HepG2 (cell line): ENCODE measurements around the gene FAM209B. TPM values are rescaled to one million over a fixed set of nuclear protein-coding genes. Genes with fewer than 3 reads are reported as not detected.

Experiments
- ATAC-seq: fragments of 200-7000 bp; cut with Tn5 transposase; 3 replicates; pipeline ENCODE4 v1.9.1; 2020; ENCODE audit warnings: mild to moderate bottlenecking, moderate library complexity
- BruUV-seq: library from RNA; stranded (reverse); fragments of 400-500 nt; replicated peaks from 2 replicates; lab custom pipeline; 2021; lab: Mats Ljungman, UMichigan
- CTCF ChIA-PET: fragments of 300-600 bp; formaldehyde crosslinking; extraction: SDS; loops from one replicate; lab custom pipeline; 2021; ENCODE audit warnings: low total read pairs, inconsistent platforms, low intra/inter-chr PET ratio; lab: Yijun Ruan, JAX
- POLR2A ChIA-PET: fragments of 350-600 bp; sonication (Branson Sonifier 250); formaldehyde crosslinking; loops from one replicate; lab custom pipeline; 2020; ENCODE audit warnings: antibody characterized with exemption, inconsistent platforms; lab: Yijun Ruan, JAX
- DNase-seq: peaks from one replicate; pipeline ENCODE4 v3.0.0-alpha.2; 2015; ENCODE audit warnings: low spot score
- FAIRE-seq: peaks from 3 replicates; lab custom pipeline; 2011; peaks lifted over from hg19 to GRCh38; lab: Jason Lieb, UNC
- H2AFZ ChIP-seq: one replicate; pipeline ENCODE4 v1.6.1; 2011; ENCODE audit warnings: low read length, inconsistent platforms
- H3K27ac ChIP-seq: fragments of 300-600 bp; 3 replicates; pipeline ENCODE4 v1.8.0; 2011; ENCODE audit warnings: mixed run types, mild to moderate bottlenecking, mixed read lengths, low read length, inconsistent platforms; ENCODE audit not compliant: insufficient read depth; ENCODE audit errors: extremely low read length
- H3K27me3 ChIP-seq, 2 experiments: fragments of 200-600 bp in 1 of 2; 2 replicates in 1 of 2; 3 replicates in 1 of 2; pipeline versions ENCODE4 v1.6.0 to v1.8.0; 2011; ENCODE audit warnings: low read length in 2 of 2, mild to moderate bottlenecking in 2 of 2, moderate library complexity in 2 of 2, inconsistent platforms in 1 of 2; ENCODE audit not compliant: insufficient read depth in 2 of 2, control insufficient read depth in 1 of 2
- H3K36me3 ChIP-seq, 2 experiments: fragments of 200-600 bp in 1 of 2; replicated peaks in 1 of 2; 2 replicates in 1 of 2; 3 replicates in 1 of 2; pipeline versions ENCODE4 v1.5.1 to v1.8.0; 2011; ENCODE audit warnings: low read length in 2 of 2, inconsistent platforms in 1 of 2; ENCODE audit not compliant: insufficient read depth in 2 of 2, control insufficient read depth in 1 of 2
- H3K4me1 ChIP-seq: 2 replicates; pipeline ENCODE4 v1.5.1; 2012; ENCODE audit warnings: low read length, inconsistent platforms; ENCODE audit not compliant: insufficient read depth
- H3K4me2 ChIP-seq: 2 replicates; pipeline ENCODE4 v1.6.0; 2011; ENCODE audit warnings: low read depth, low read length, inconsistent platforms
- H3K4me3 ChIP-seq, 3 experiments: fragments of 200-600 bp in 1 of 3; sonication (generic), shearing (Covaris generic) in 1 of 3; replicated peaks in 1 of 3; 2 replicates each; pipeline ENCODE4 v1.5.1; 2011 to 2016; ENCODE audit warnings: low read length in 3 of 3, inconsistent platforms in 2 of 3, low read depth in 2 of 3, mild to moderate bottlenecking in 2 of 3, control low read depth in 1 of 3, mixed read lengths in 1 of 3; ENCODE audit not compliant: insufficient read depth in 1 of 3
- H3K79me2 ChIP-seq: one replicate; pipeline ENCODE4 v1.6.1; 2011; ENCODE audit warnings: low read length, inconsistent platforms; ENCODE audit not compliant: insufficient read depth
- H3K9ac ChIP-seq: 2 replicates; pipeline ENCODE4 v1.6.0; 2011; ENCODE audit warnings: mild to moderate bottlenecking, low read depth, low read length, inconsistent platforms; ENCODE audit not compliant: insufficient read depth
- H3K9me3 ChIP-seq: 2 replicates; pipeline ENCODE4 v1.5.1; 2012; ENCODE audit warnings: mild to moderate bottlenecking, low read length
- H4K20me1 ChIP-seq: 2 replicates; pipeline ENCODE4 v1.6.0; 2011; ENCODE audit warnings: inconsistent platforms, mild to moderate bottlenecking, low read length, moderate library complexity; ENCODE audit not compliant: insufficient read depth
- AHDC1 ChIP-seq: sonication (generic); formaldehyde crosslinking; IDR thresholded peaks from 2 replicates; pipeline ENCODE4 v1.5.1; 2020; ENCODE audit warnings: mild to moderate bottlenecking, missing genetic modification reagents, borderline replicate concordance
- ARNT ChIP-seq: fragments of 450-650 bp; IDR thresholded peaks from 2 replicates; pipeline ENCODE4 v1.6.1; 2017
- ASH2L ChIP-seq: fragments of 300-600, 200-600 bp; sonication (generic); IDR thresholded peaks from 2 replicates; pipeline ENCODE4 v1.7.0; 2017; ENCODE audit warnings: low read depth, mild to moderate bottlenecking, moderate library complexity, mixed read lengths, low read length; ENCODE audit not compliant: insufficient read length
- KDM6A ChIP-seq: IDR thresholded peaks from 2 replicates; pipeline ENCODE4 v1.6.1; 2016; ENCODE audit warnings: low read depth
- NFE2L2 ChIP-seq: fragments of 150-350 bp; IDR thresholded peaks from 2 replicates; pipeline ENCODE4 v1.6.1; 2014; ENCODE audit warnings: low read length
- RBM22 ChIP-seq: fragments of 200-400 bp; formaldehyde crosslinking; optimal IDR thresholded peaks from 2 replicates; pipeline ENCODE3; 2017; ENCODE audit warnings: mild to moderate bottlenecking, low read length, moderate library complexity
- SP4 ChIP-seq: sonication (generic); formaldehyde crosslinking; IDR thresholded peaks from 2 replicates; pipeline ENCODE4 v1.8.1; 2023; ENCODE audit warnings: mild to moderate bottlenecking, missing genetic modification reagents
- ZNF644 ChIP-seq: IDR thresholded peaks from 2 replicates; pipeline ENCODE4 v1.6.1; 2016; ENCODE audit warnings: low read depth
- ZNF816 ChIP-seq: sonication (generic); formaldehyde crosslinking; IDR thresholded peaks from 2 replicates; pipeline ENCODE4 v1.8.0; 2022; ENCODE audit warnings: missing genetic modification reagents, mild to moderate bottlenecking, borderline replicate concordance
- ZSCAN21 ChIP-seq: sonication (generic); formaldehyde crosslinking; IDR thresholded peaks from 2 replicates; pipeline ENCODE4 v1.8.0; 2022; ENCODE audit warnings: mild to moderate bottlenecking, missing genetic modification reagents, moderate library complexity, borderline replicate concordance
- WGBS: methylation state at CpG from one replicate; pipeline ENCODE4 v1.1.6; 2017; ENCODE audit warnings: low lambda C conversion rate; 5-methylcytosine and 5-hydroxymethylcytosine counted together
- in situ Hi-C: cut with HindIII; loops from 2 replicates; pipeline ENCODE4 v1.10.0; 2017; ENCODE audit warnings: low pct_unique_long_range_greater_than_20kb; ENCODE audit not compliant: extremely low pct_ligation_motif_present
- intact Hi-C: fragments of 100-400 bp; cut with micrococcal nuclease; formaldehyde crosslinking; loops from one replicate; pipeline ENCODE4 v1.10.0; 2022; ENCODE audit not compliant: unreplicated experiment
- polyA plus RNA-seq, 8 experiments: library from polyadenylated mRNA; depleted of rRNA in 3 of 8; stranded (reverse) in 7 of 8; unstranded in 1 of 8; fragments of >200 nt; fragmentation: Illumina TruSeq in 4 of 8; extraction: Trizol in 4 of 8; gene quantifications; 2 replicates each; pipeline versions ENCODE4 v1.2.1 to v1.2.3, GENCODE V29; 2011 to 2016; ENCODE audit warnings: low read depth in 4 of 8, missing spikeins in 1 of 8, mixed read lengths in 1 of 8; ENCODE audit not compliant: insufficient read depth in 1 of 8
- total RNA-seq, 5 experiments: library from RNA; depleted of rRNA; stranded (reverse); fragments of >200 nt; fragmentation: Illumina TruSeq; extraction: Trizol; gene quantifications; 2 replicates each; pipeline ENCODE4 v1.2.3, GENCODE V29; 2016; ENCODE audit warnings: low read depth in 1 of 5
- TF ChIP-seq, protein P1 (sequence below): sonication (generic); formaldehyde crosslinking; IDR thresholded peaks from 2 replicates; pipeline ENCODE4 v1.8.0; 2022; ENCODE audit warnings: missing genetic modification reagents, mild to moderate bottlenecking, moderate library complexity, borderline replicate concordance

Gene FAM209B
- total and polyA plus RNA-seq, 2 of the 13 experiments (the other 11 are each of a cell fraction or from before 2014, with no cell fraction given), result 0.24 to 0.42 TPM

DNA sequence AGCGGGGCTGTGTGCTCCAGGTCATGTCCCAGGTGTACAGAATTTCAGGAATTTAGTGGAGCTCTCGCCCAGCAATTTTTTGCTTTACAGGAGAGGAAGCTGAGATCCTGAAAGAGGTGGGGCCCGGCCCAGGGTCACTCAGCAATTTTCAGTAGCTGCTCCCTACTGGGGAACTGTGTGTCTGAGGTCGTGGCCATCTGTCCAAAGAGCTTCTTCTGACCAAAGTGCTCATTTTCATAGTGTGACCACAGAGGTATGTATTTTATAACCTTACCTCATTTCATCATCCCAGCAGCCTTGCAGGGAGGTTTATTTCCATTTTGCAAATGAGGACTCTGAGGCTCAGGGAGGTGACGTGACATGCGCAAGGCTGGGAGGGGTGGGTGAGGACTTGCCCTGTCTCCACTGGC lies 46.3 kb downstream of the FAM209B start:
- Histone ChIP-seq H2AFZ (no peak overlapping the region), H3K27me3 (peaks cover 4 to 40% of the 10 kb centered on the region in 2 experiments; a peak in 3 of 5 replicates), H3K79me2 (no peaks in the 10 kb centered on the region), H3K4me1 (peaks cover 5% of the 10 kb centered on the region; the same call in 1 of the 2 replicates), H4K20me1 (no peaks in the 10 kb centered on the region), H3K9ac (no peak overlapping the region), H3K27ac (no peak overlapping the region), H3K4me3 (no peak overlapping the region), H3K9me3 (no peaks in the 10 kb centered on the region), H3K4me2 (no peak overlapping the region), H3K36me3 (no peaks in the 10 kb centered on the region)
- ATAC-seq (no peak), DNase-seq (no peak), FAIRE-seq (no peak)
- no TSS peak for BruUV-seq
- in situ Hi-C loops (no loop called here), intact Hi-C loops (no loop called here)
- WGBS, result 16% methylated on average over 6 of the region's 6 CpGs
- TF ChIP-seq, protein P1, sequence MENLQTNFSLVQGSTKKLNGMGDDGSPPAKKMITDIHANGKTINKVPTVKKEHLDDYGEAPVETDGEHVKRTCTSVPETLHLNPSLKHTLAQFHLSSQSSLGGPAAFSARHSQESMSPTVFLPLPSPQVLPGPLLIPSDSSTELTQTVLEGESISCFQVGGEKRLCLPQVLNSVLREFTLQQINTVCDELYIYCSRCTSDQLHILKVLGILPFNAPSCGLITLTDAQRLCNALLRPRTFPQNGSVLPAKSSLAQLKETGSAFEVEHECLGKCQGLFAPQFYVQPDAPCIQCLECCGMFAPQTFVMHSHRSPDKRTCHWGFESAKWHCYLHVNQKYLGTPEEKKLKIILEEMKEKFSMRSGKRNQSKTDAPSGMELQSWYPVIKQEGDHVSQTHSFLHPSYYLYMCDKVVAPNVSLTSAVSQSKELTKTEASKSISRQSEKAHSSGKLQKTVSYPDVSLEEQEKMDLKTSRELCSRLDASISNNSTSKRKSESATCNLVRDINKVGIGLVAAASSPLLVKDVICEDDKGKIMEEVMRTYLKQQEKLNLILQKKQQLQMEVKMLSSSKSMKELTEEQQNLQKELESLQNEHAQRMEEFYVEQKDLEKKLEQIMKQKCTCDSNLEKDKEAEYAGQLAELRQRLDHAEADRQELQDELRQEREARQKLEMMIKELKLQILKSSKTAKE (CRISPR knock-in tag), result no peak
- CTCF ChIA-PET, result interaction anchor here (1.8 kb wide), 1 partner anchor 28 kb away, joined by 4 read pairs; no protein-coding TSS in a partner anchor
- POLR2A ChIA-PET, result no interaction called here

DNA sequence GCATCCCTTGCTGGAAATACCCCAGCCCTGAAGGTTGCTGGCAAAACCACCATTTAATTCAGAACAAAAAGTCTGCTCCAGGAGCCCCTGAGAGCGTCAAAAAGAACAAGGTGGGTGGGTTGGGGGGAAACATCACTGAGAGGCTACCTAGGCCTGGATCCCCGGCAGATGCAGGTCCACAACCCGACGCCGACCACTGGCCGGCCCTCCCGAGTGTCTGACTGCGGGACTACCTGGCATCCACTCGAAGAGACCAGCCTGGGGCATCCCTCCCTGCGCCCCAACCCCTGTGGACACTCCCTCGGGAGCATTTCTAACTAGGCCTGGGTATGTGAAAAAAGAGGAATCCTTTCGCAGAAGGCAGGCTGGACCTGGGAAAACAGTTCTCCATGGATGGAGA lies 47.2 kb downstream of the FAM209B start:
- ATAC-seq (no peak), DNase-seq (no peak), FAIRE-seq (no peak)
- no peaks in the 10 kb centered on the region for H3K36me3 ChIP-seq
- BruUV-seq, result no TSS peak
- peaks cover 5% of the 10 kb centered on the region; the same call in 1 of the 2 replicates for H3K4me1 ChIP-seq
- ChIA-PET POLR2A (no interaction called here), CTCF (interaction anchor here (1.8 kb wide), 1 partner anchor 29 kb away, joined by 4 read pairs; no protein-coding TSS in a partner anchor)
- no peaks in the 10 kb centered on the region for H3K79me2 ChIP-seq
- peaks cover 4 to 34% of the 10 kb centered on the region in 2 experiments; a peak in 3 of 5 replicates for H3K27me3 ChIP-seq
- no peaks in the 10 kb centered on the region for H4K20me1 ChIP-seq
- no peaks in the 10 kb centered on the region for H3K9me3 ChIP-seq
- 37% methylated on average over 12 of the region's 12 CpGs for WGBS
- intact Hi-C loops (no loop called here), in situ Hi-C loops (no loop called here)
- H3K9ac ChIP-seq, result no peak overlapping the region
- H3K27ac ChIP-seq, result no peak overlapping the region
- no peak overlapping the region for H3K4me3 ChIP-seq
- no peak overlapping the region for H2AFZ ChIP-seq
- H3K4me2 ChIP-seq, result no peak overlapping the region
- TF ChIP-seq ASH2L, result no peak
- no peak for TF ChIP-seq ZNF644
- TF ChIP-seq SP4, result no peak
- TF ChIP-seq NFE2L2, result no peak
- no peak for TF ChIP-seq ZSCAN21 (CRISPR knock-in tag)
- no peak for TF ChIP-seq KDM6A (CRISPR knock-in tag)
- TF ChIP-seq ZNF816, result no peak
- no peak for TF ChIP-seq ARNT
- TF ChIP-seq RBM22, result no peak
- TF ChIP-seq AHDC1 (CRISPR knock-in tag), result no peak
